MCF 10A (cell line): ENCODE measurements around the gene IDH2. TPM values are rescaled to one million over a fixed set of nuclear protein-coding genes. Genes with fewer than 3 reads are reported as not detected.

Experiments used
- BruUV-seq: library from RNA; stranded (reverse); fragments of 400-500 nt; replicated peaks from 2 replicates; lab custom pipeline; 2021; lab: Mats Ljungman, UMichigan
- CTCF ChIA-PET: fragments of 300-600 bp; sonication (Branson Sonifier 250); formaldehyde crosslinking; extraction: SDS; loops from one replicate; lab custom pipeline; 2021; ENCODE audit warnings: antibody characterized with exemption, inconsistent platforms; lab: Yijun Ruan, JAX
- POLR2A ChIA-PET: fragments of 300-600, 350-650 bp; sonication (Branson Sonifier 250); formaldehyde crosslinking; extraction: SDS; loops from one replicate; lab custom pipeline; 2020; ENCODE audit warnings: antibody characterized with exemption, inconsistent platforms; lab: Yijun Ruan, JAX
- DNase-seq: peaks from one replicate; pipeline ENCODE4 v3.0.0-alpha.2; 2018; ENCODE audit not compliant: unreplicated experiment
- H3K27ac Mint-ChIP-seq: one replicate; pipeline ENCODE4 v1.8.0; 2022; ENCODE audit warnings: mild to moderate bottlenecking, low read depth, mixed read lengths; ENCODE audit not compliant: unreplicated experiment
- H3K27me3 Mint-ChIP-seq: one replicate; pipeline ENCODE4 v1.8.0; 2022; ENCODE audit warnings: mixed read lengths; ENCODE audit not compliant: insufficient read depth, unreplicated experiment
- H3K36me3 Mint-ChIP-seq: one replicate; pipeline ENCODE4 v1.8.0; 2022; ENCODE audit warnings: mild to moderate bottlenecking, moderate library complexity, mixed read lengths; ENCODE audit not compliant: insufficient read depth, unreplicated experiment
- H3K4me1 Mint-ChIP-seq: one replicate; pipeline ENCODE4 v1.8.0; 2022; ENCODE audit warnings: mixed read lengths; ENCODE audit not compliant: insufficient read depth, unreplicated experiment
- H3K4me3 Mint-ChIP-seq: one replicate; pipeline ENCODE4 v1.8.0; 2022; ENCODE audit warnings: mild to moderate bottlenecking, moderate library complexity, mixed read lengths; ENCODE audit not compliant: unreplicated experiment
- H3K9me3 Mint-ChIP-seq: one replicate; pipeline ENCODE4 v1.8.0; 2022; ENCODE audit warnings: mixed read lengths; ENCODE audit not compliant: unreplicated experiment
- CTCF ChIP-seq: fragments of 200-600 bp; IDR thresholded peaks from one replicate; pipeline ENCODE4 v1.8.0; 2022; ENCODE audit warnings: antibody characterized with exemption, mild to moderate bottlenecking; ENCODE audit not compliant: unreplicated experiment
- intact Hi-C: fragments of 100-400 bp; cut with micrococcal nuclease; formaldehyde crosslinking; loops from 2 replicates; pipeline ENCODE4 v1.14.1; 2022
- total RNA-seq: library from RNA; stranded (reverse); gene quantifications from 2 replicates; pipeline ENCODE4 v1.2.3, GENCODE V29; 2022

Gene IDH2
- total RNA-seq, 1 experiment from 2014 or later: 10.2 TPM

- Mint-ChIP-seq H3K9me3 (peaks cover 7% of the 10 kb centered on the region), H3K27me3 (no peaks in the 10 kb centered on the region), H3K27ac (no peak overlapping the region), H3K4me3 (no peak overlapping the region), H3K36me3 (peaks cover 5% of the 10 kb centered on the region), H3K4me1 (peaks cover 13% of the 10 kb centered on the region)
- no TSS peak for BruUV-seq
- CTCF ChIA-PET: no interaction called here
- TF ChIP-seq CTCF: no peak
- POLR2A ChIA-PET: interaction anchor here (1.2 kb wide), 1 partner anchor 189 kb away, joined by 3 read pairs; no protein-coding TSS in a partner anchor
- intact Hi-C loops: no loop called here
- no peak for DNase-seq
Measured at GRCh38 chr15:90095521-90095959, 6.7 kb downstream of the IDH2 start.

- no TSS peak for BruUV-seq
- no peak for TF ChIP-seq CTCF
- Mint-ChIP-seq H3K36me3 (peaks cover 5% of the 10 kb centered on the region), H3K27me3 (no peaks in the 10 kb centered on the region), H3K27ac (no peak overlapping the region), H3K4me3 (no peak overlapping the region), H3K9me3 (peaks cover 7% of the 10 kb centered on the region), H3K4me1 (no peaks in the 10 kb centered on the region)
- intact Hi-C loops: no loop called here
- ChIA-PET CTCF (interaction anchor here (0.9 to 1.3 kb wide), 4 partner anchors 8 to 330 kb away, joined by 3 to 8 read pairs (median 4); no protein-coding TSS in a partner anchor), POLR2A (interaction anchor here (0.5 kb wide), 1 partner anchor 396 kb away, joined by 4 read pairs; no protein-coding TSS in a partner anchor)
- no peak for DNase-seq
Measured at GRCh38 chr15:90091156-90091931, 10.9 kb downstream of the IDH2 start.

- no peak for DNase-seq
- intact Hi-C loops: no loop called here
- Mint-ChIP-seq H3K4me1 (no peaks in the 10 kb centered on the region), H3K4me3 (no peak overlapping the region), H3K9me3 (peaks cover 7% of the 10 kb centered on the region), H3K36me3 (peaks cover 5% of the 10 kb centered on the region), H3K27ac (no peak overlapping the region), H3K27me3 (no peaks in the 10 kb centered on the region)
- TF ChIP-seq CTCF: no peak
- POLR2A ChIA-PET: no interaction called here
- no TSS peak for BruUV-seq
- CTCF ChIA-PET: interaction anchor here (0.6 to 7.0 kb wide), 4 partner anchors 9 to 294 kb away, joined by 3 to 100 read pairs (median 6); no protein-coding TSS in a partner anchor
Measured at GRCh38 chr15:90090226-90090848, 11.9 kb downstream of the IDH2 start.
